Trophoblast cell (in vitro differentiated cells and primary cell): ENCODE results near the gene FTO.

ENCODE experiments used
- DNase-seq, 2 donors: peaks; one replicate each; pipeline ENCODE4 v3.0.0-alpha.2; 2016
- H2AFZ ChIP-seq: 2 replicates; pipeline ENCODE4 v1.6.1; 2013; ENCODE audit warnings: low read length, moderate library complexity, mild to moderate bottlenecking; ENCODE audit not compliant: insufficient read depth, poor library complexity
- H2AK5ac ChIP-seq: 2 replicates; pipeline ENCODE4 v1.6.1; 2013; ENCODE audit warnings: mild to moderate bottlenecking, low read length
- H2BK120ac ChIP-seq: 2 replicates; pipeline ENCODE4 v1.6.1; 2013; ENCODE audit warnings: low read length, mild to moderate bottlenecking, moderate library complexity; ENCODE audit not compliant: insufficient read depth, poor library complexity
- H2BK12ac ChIP-seq: 2 replicates; pipeline ENCODE4 v1.6.1; 2013; ENCODE audit warnings: mild to moderate bottlenecking, low read length, moderate library complexity
- H2BK5ac ChIP-seq: 2 replicates; pipeline ENCODE4 v1.6.1; 2013; ENCODE audit warnings: low read length, low read depth, moderate library complexity, mild to moderate bottlenecking; ENCODE audit not compliant: poor library complexity
- H3K14ac ChIP-seq: 2 replicates; pipeline ENCODE4 v1.6.1; 2013; ENCODE audit warnings: mild to moderate bottlenecking, low read length
- H3K18ac ChIP-seq: 2 replicates; pipeline ENCODE4 v1.6.1; 2013; ENCODE audit warnings: mild to moderate bottlenecking, low read length
- H3K23ac ChIP-seq: 2 replicates; pipeline ENCODE4 v1.6.1; 2013; ENCODE audit warnings: low read length
- H3K27ac ChIP-seq: 2 replicates; pipeline ENCODE4 v1.5.1; 2013; ENCODE audit warnings: low read depth, mild to moderate bottlenecking, inconsistent platforms, low read length, moderate library complexity
- H3K27me3 ChIP-seq: 2 replicates; pipeline ENCODE4 v1.6.1; 2013; ENCODE audit warnings: inconsistent platforms, mild to moderate bottlenecking, low read length, moderate library complexity; ENCODE audit not compliant: insufficient read depth
- H3K36me3 ChIP-seq, 2 experiments: 1 replicate in 1 of 2; 2 replicates in 1 of 2; pipeline ENCODE4 v1.6.1; 2013; ENCODE audit warnings: low read length in 2 of 2, mild to moderate bottlenecking in 2 of 2, moderate library complexity in 1 of 2; ENCODE audit not compliant: insufficient read depth in 2 of 2, control insufficient read depth in 1 of 2
- H3K4ac ChIP-seq: 2 replicates; pipeline ENCODE4 v1.6.1; 2013; ENCODE audit warnings: low read depth, mild to moderate bottlenecking, low read length, moderate library complexity
- H3K4me1 ChIP-seq, 2 experiments: 1 replicate in 1 of 2; 2 replicates in 1 of 2; pipeline ENCODE4 v1.6.1; 2013; ENCODE audit warnings: low read length in 2 of 2, mild to moderate bottlenecking in 2 of 2, moderate library complexity in 1 of 2; ENCODE audit not compliant: insufficient read depth in 2 of 2, control insufficient read depth in 1 of 2
- H3K4me2 ChIP-seq: 2 replicates; pipeline ENCODE4 v1.6.1; 2013; ENCODE audit warnings: inconsistent platforms, mild to moderate bottlenecking, low read length, moderate library complexity
- H3K4me3 ChIP-seq: 2 replicates; pipeline ENCODE4 v1.5.1; 2013; ENCODE audit warnings: mild to moderate bottlenecking, low read depth, low read length, inconsistent platforms
- H3K79me1 ChIP-seq: one replicate; pipeline ENCODE4 v1.6.1; 2013; ENCODE audit warnings: low read length
- H3K79me2 ChIP-seq: 2 replicates; pipeline ENCODE4 v1.6.1; 2013; ENCODE audit warnings: low read length, mild to moderate bottlenecking; ENCODE audit not compliant: control insufficient read depth, insufficient read depth, poor library complexity
- H3K9ac ChIP-seq: 2 replicates; pipeline ENCODE4 v1.6.1; 2013; ENCODE audit warnings: mild to moderate bottlenecking, low read length
- H3K9me3 ChIP-seq: 2 replicates; pipeline ENCODE4 v1.6.1; 2013; ENCODE audit warnings: low read depth, mild to moderate bottlenecking, control low read depth, inconsistent platforms, low read length; ENCODE audit not compliant: insufficient read depth
- H4K12ac ChIP-seq: 2 replicates; pipeline ENCODE4 v1.6.1; 2013; ENCODE audit warnings: low read depth, mild to moderate bottlenecking, low read length, moderate library complexity
- H4K8ac ChIP-seq: 2 replicates; pipeline ENCODE4 v1.6.1; 2013; ENCODE audit warnings: low read depth, mild to moderate bottlenecking, low read length, moderate library complexity
- H4K91ac ChIP-seq: one replicate; pipeline ENCODE4 v1.6.1; 2013; ENCODE audit warnings: low read depth, mild to moderate bottlenecking, low read length, moderate library complexity
- WGBS: extraction: QIAGEN DNeasy Blood & Tissue Kit; methylation state at CpG from one replicate; pipeline ENCODE4 v1.1.7; 2013; ENCODE audit warnings: missing lambda C conversion rate; ENCODE audit not compliant: insufficient read length, insufficient coverage; ENCODE audit errors: extremely low coverage; 5-methylcytosine and 5-hydroxymethylcytosine counted together

Gene FTO

DNA sequence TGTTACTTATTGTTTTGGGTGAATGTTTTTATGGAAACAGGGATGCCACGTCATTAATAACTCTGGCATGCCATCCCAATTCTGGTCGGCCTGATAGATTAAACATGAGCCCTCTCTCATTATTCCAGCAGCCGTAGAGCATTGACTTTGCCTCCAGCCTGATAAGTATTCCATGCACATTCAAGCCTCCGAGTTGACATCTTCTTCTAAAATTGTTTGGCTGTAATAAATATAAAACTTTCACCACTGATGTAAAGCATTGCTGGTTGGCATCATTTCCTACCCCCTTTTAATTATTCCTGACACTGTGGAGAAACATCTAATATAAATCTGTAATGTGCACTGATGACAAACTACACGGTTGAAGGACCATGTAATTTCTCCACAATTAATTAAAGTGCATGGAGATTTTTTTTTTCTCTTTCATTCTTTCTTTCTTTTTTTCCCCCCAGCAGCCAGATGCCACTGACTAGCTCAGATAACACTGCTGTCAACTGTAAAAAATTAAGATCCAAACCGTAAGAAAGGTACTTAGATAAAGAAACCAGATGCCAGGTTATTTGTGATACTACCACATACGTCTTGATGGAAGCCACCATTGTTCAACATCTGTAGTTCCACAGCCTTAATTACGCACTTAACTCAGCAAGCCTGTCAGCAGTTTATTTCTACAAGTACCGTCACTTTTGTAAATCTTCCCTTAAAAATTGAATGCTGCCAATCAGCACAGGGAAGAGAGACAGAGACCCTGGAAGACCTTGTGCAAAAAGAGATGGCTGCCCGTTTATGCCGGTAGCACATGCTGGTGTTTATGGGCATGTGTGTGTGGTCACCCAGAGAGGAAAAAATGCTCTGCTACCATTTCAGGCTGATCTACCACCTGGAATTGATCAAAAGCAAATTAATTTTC is 344.9 kb downstream of the FTO start:
- no peak overlapping the region for H2BK12ac ChIP-seq
- H3K36me3 ChIP-seq = no peaks in the 10 kb centered on the region
- no peak overlapping the region for H3K27ac ChIP-seq
- H4K91ac ChIP-seq = no peak overlapping the region
- H3K18ac ChIP-seq = no peak overlapping the region
- no peak overlapping the region for H3K4me3 ChIP-seq
- H3K23ac ChIP-seq = no peak overlapping the region
- H4K12ac ChIP-seq = no peak overlapping the region
- H3K9ac ChIP-seq = no peak overlapping the region
- H3K79me2 ChIP-seq = no peaks in the 10 kb centered on the region
- H2AFZ ChIP-seq = no peak overlapping the region
- H3K4me1 ChIP-seq = no peaks in the 10 kb centered on the region
- no peak overlapping the region for H2BK120ac ChIP-seq
- no peaks in the 10 kb centered on the region for H3K9me3 ChIP-seq
- WGBS = no CpG with 5 or more reads among the region's 11 CpGs
- no peaks in the 10 kb centered on the region for H3K27me3 ChIP-seq
- no peak overlapping the region for H4K8ac ChIP-seq
- no peak for DNase-seq
- no peak overlapping the region for H2AK5ac ChIP-seq
- no peak overlapping the region for H3K4ac ChIP-seq
- no peaks in the 10 kb centered on the region for H3K79me1 ChIP-seq
- H3K4me2 ChIP-seq = no peak overlapping the region
- H3K14ac ChIP-seq = no peak overlapping the region
- H2BK5ac ChIP-seq = no peak overlapping the region

- no peaks in the 10 kb centered on the region for H3K79me1 ChIP-seq
- no peak overlapping the region for H3K4me2 ChIP-seq
- H3K23ac ChIP-seq = no peak overlapping the region
- DNase-seq = no peak
- H4K12ac ChIP-seq = no peak overlapping the region
- H3K4me3 ChIP-seq = no peak overlapping the region
- no peak overlapping the region for H3K4ac ChIP-seq
- no peak overlapping the region for H3K27ac ChIP-seq
- H3K14ac ChIP-seq = no peak overlapping the region
- H3K18ac ChIP-seq = no peak overlapping the region
- H3K9me3 ChIP-seq = no peaks in the 10 kb centered on the region
- no peaks in the 10 kb centered on the region for H3K36me3 ChIP-seq
- no peak overlapping the region for H4K91ac ChIP-seq
- no peak overlapping the region for H2AK5ac ChIP-seq
- no CpG with 5 or more reads among the region's 8 CpGs for WGBS
- no peak overlapping the region for H2BK12ac ChIP-seq
- H2BK120ac ChIP-seq = no peak overlapping the region
- H3K4me1 ChIP-seq = no peaks in the 10 kb centered on the region
- H3K79me2 ChIP-seq = no peaks in the 10 kb centered on the region
- no peak overlapping the region for H3K9ac ChIP-seq
- no peak overlapping the region for H4K8ac ChIP-seq
- H2BK5ac ChIP-seq = no peak overlapping the region
- no peak overlapping the region for H2AFZ ChIP-seq
- no peaks in the 10 kb centered on the region for H3K27me3 ChIP-seq
These were observed 345.9 kb downstream of the FTO start for GRCh38 chr16:54049591-54050458.

GRCh38 chr16:54050459-54051210 is 346.7 kb downstream of the FTO start:
- Histone ChIP-seq H3K4ac (no peak overlapping the region), H3K79me2 (no peaks in the 10 kb centered on the region), H3K4me3 (no peak overlapping the region), H2AK5ac (no peak overlapping the region), H2AFZ (no peak overlapping the region), H4K91ac (no peak overlapping the region), H3K14ac (no peak overlapping the region), H4K12ac (no peak overlapping the region), H3K4me1 (no peaks in the 10 kb centered on the region), H3K27me3 (no peaks in the 10 kb centered on the region), H3K4me2 (no peak overlapping the region), H3K9ac (no peak overlapping the region), H3K23ac (no peak overlapping the region), H2BK12ac (no peak overlapping the region), H3K18ac (no peak overlapping the region), H3K9me3 (no peaks in the 10 kb centered on the region), H3K27ac (no peak overlapping the region), H2BK5ac (no peak overlapping the region), H3K79me1 (no peaks in the 10 kb centered on the region), H4K8ac (no peak overlapping the region), H3K36me3 (no peaks in the 10 kb centered on the region), H2BK120ac (no peak overlapping the region)
- WGBS = no CpG with 5 or more reads among the region's 7 CpGs
- DNase-seq = no peak

GRCh38 chr16:54051821-54052220 is 347.9 kb downstream of the FTO start:
- Histone ChIP-seq H3K9me3 (no peaks in the 10 kb centered on the region), H3K4me3 (no peak overlapping the region), H3K14ac (no peak overlapping the region), H3K4me2 (no peak overlapping the region), H4K12ac (no peak overlapping the region), H4K8ac (no peak overlapping the region), H3K9ac (no peak overlapping the region), H3K27ac (no peak overlapping the region), H2BK5ac (no peak overlapping the region), H2AK5ac (no peak overlapping the region), H3K23ac (no peak overlapping the region), H3K27me3 (no peaks in the 10 kb centered on the region), H2BK12ac (no peak overlapping the region), H2BK120ac (no peak overlapping the region), H3K4ac (no peak overlapping the region), H3K36me3 (no peaks in the 10 kb centered on the region), H3K4me1 (no peaks in the 10 kb centered on the region), H3K79me1 (no peaks in the 10 kb centered on the region), H4K91ac (no peak overlapping the region), H3K79me2 (no peaks in the 10 kb centered on the region), H2AFZ (no peak overlapping the region), H3K18ac (no peak overlapping the region)
- WGBS = no CpG with 5 or more reads among the region's 5 CpGs
- DNase-seq = no peak
